ENCODE results near the gene CDH5. TPM values are rescaled to one million over a fixed set of nuclear protein-coding genes. Genes with fewer than 3 reads are reported as not detected.
"Not testable (repeated sequence)": the region's sequence is repeated elsewhere in the genome, so short reads cannot be mapped to it uniquely, and the experiment has no call there.

The CDH5 gene
- total RNA-seq, 1 donor from 2014 or later: 108 TPM

GRCh38 chr16:66441586-66442375 is 75.3 kb downstream of the CDH5 start:
- DNase-seq (ENCODE audit: low spot score): no peak
- no peak for ATAC-seq
- intact Hi-C loops (cut with DNase I): no loop called here

- intact Hi-C loops (cut with DNase I): no loop called here
- no peak for ATAC-seq
- no peak for DNase-seq (ENCODE audit: low spot score)
Measured at GRCh38 chr16:66442502-66443268, 76.2 kb downstream of the CDH5 start.

GRCh38 chr16:66443269-66443652 is 76.8 kb downstream of the CDH5 start:
- no peak for DNase-seq (ENCODE audit: low spot score)
- ATAC-seq: no peak
- intact Hi-C loops (cut with DNase I): no loop called here

GRCh38 chr16:66444049-66444481 is 77.6 kb downstream of the CDH5 start:
- no peak for ATAC-seq
- DNase-seq (ENCODE audit: low spot score): no peak
- intact Hi-C loops (cut with DNase I): no loop called here

- ATAC-seq: no peak
- intact Hi-C loops (cut with DNase I): no loop called here
- DNase-seq (ENCODE audit: low spot score): no peak
Measured at GRCh38 chr16:66446737-66447136, 80.2 kb downstream of the CDH5 start.

GRCh38 chr16:66447491-66447890 is 81.0 kb downstream of the CDH5 start:
- intact Hi-C loops (cut with DNase I): no loop called here
- no peak for ATAC-seq
- no peak for DNase-seq (ENCODE audit: low spot score)

GRCh38 chr16:66451548-66451947 is 85.1 kb downstream of the CDH5 start:
- no peak for ATAC-seq
- DNase-seq (ENCODE audit: low spot score): peak; percentile 9
- intact Hi-C loops (cut with DNase I): no loop called here

- DNase-seq (ENCODE audit: low spot score); intact Hi-C loops (cut with DNase I): not testable (repeated sequence)
Measured at GRCh38 chr16:66453230-66453629, 86.7 kb downstream of the CDH5 start.

More at GRCh38 chr16:66453230-66453629, 86.7 kb downstream of the CDH5 start:
- not testable (repeated sequence) for ATAC-seq

Other genes with a start within 250 kb of the CDH5 start
- 1.8 TPM for gene BEAN1, start 60.6 kb downstream of the CDH5 start, total RNA-seq
- 44.2 TPM for gene TK2, start 183.4 kb downstream of the CDH5 start, total RNA-seq
- gene CKLF, start 185.9 kb downstream of the CDH5 start, total RNA-seq: 36.9 TPM
- gene CMTM1, start 199.7 kb downstream of the CDH5 start, total RNA-seq: 6.2 TPM
- gene CMTM2, start 212.8 kb downstream of the CDH5 start, total RNA-seq: 1.5 TPM
- 44.5 TPM for gene CMTM3, start 238.0 kb downstream of the CDH5 start, total RNA-seq

All from sciatic nerve (tissue), 2 donors.